ENCODE data around the gene S1PR4. TPM values are rescaled to one million over a fixed set of nuclear protein-coding genes. Genes with fewer than 3 reads are reported as not detected.

S1PR4 gene
- total RNA-seq, 3 donors from 2014 or later: 0.38 to 2.5 (median 0.82) TPM

DNA sequence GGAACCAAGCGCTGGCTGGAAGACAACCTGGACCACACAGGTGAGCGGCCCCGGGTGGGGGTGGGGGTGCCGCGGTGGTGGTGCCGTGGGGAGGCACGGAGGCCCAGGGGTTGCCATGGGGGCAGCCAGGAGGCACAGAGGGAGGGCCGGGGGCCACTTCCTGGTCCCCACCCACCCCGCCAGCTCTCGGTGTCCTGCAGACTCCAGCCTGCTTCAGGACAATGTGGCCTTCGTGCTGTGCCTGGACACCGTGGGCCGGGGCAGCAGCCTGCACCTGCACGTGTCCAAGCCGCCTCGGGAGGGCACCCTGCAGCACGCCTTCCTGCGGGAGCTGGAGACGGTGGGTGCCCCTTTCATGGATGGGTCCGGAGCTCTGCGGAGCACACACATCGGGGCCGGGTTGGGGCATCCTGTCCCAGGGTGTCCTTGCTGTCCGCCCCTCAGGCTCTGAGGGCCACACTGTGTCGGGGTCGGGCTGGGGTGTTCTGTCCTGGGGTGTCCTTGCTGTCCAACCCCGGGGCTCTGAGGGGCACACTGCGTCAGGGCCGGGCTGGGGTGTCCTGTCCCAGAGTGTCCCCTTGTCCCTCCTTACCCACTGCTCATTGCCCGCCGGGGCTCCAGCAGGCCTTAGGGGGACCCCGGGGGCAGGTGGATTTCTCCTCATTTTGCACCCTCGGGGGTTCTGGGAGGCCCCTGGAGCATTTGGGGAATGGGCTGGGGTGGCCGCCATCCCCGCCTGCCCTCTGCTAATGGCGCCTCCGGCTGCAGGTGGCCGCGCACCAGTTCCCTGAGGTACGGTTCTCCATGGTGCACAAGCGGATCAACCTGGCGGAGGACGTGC, 25.5 kb downstream of the S1PR4 start:
- intact Hi-C loops (cut with DNase I, micrococcal nuclease): no loop called here
- Histone ChIP-seq H3K36me3 (ENCODE audit: low read depth) (no peaks in the 10 kb centered on the region), H3K4me1 (ENCODE audit: low read depth) (no peaks in the 10 kb centered on the region), H3K9me3 (no peaks in the 10 kb centered on the region), H3K4me3 (no peak overlapping the region)
- ATAC-seq: no peak
- TF ChIP-seq, protein P1, sequence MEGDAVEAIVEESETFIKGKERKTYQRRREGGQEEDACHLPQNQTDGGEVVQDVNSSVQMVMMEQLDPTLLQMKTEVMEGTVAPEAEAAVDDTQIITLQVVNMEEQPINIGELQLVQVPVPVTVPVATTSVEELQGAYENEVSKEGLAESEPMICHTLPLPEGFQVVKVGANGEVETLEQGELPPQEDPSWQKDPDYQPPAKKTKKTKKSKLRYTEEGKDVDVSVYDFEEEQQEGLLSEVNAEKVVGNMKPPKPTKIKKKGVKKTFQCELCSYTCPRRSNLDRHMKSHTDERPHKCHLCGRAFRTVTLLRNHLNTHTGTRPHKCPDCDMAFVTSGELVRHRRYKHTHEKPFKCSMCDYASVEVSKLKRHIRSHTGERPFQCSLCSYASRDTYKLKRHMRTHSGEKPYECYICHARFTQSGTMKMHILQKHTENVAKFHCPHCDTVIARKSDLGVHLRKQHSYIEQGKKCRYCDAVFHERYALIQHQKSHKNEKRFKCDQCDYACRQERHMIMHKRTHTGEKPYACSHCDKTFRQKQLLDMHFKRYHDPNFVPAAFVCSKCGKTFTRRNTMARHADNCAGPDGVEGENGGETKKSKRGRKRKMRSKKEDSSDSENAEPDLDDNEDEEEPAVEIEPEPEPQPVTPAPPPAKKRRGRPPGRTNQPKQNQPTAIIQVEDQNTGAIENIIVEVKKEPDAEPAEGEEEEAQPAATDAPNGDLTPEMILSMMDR (IDR thresholded peaks at IDR 0.05): no peak
- DNase-seq: no peak

DNA sequence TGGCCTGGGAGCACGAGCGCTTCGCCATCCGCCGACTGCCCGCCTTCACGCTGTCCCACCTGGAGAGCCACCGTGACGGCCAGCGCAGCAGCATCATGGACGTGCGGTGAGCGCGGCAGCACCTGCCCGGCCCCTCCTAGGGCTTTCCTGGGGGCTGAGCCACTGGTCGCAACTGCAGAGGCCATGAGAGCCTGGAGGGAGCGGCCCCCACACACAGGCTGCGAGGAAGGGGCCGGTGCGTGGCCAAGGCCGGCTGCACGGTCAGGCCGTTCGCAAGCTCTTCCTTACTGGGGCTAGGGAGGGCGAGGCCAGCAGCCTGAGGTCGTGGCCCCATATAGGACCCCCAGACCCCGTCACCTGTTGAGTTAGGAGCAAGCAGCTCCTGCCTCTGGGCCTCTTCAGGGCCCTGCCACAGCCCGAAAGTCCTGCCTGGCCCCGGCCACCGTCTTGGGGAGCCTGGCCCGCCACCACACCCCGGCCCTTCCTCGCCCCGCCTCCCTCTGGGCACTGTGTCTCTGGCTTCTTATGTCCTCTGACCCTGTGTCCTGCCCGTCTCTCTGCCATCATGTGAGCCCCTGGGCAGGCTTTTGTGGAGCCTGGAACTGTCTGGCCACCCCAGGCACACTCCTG, 26.2 kb downstream of the S1PR4 start:
- Histone ChIP-seq H3K9me3 (no peaks in the 10 kb centered on the region), H3K4me3 (no peak overlapping the region), H3K36me3 (ENCODE audit: low read depth) (no peaks in the 10 kb centered on the region), H3K4me1 (ENCODE audit: low read depth) (no peaks in the 10 kb centered on the region)
- intact Hi-C loops (cut with DNase I, micrococcal nuclease): no loop called here
- TF ChIP-seq, protein P1 (IDR thresholded peaks at IDR 0.05): no peak
- DNase-seq: no peak
- ATAC-seq: no peak

DNA sequence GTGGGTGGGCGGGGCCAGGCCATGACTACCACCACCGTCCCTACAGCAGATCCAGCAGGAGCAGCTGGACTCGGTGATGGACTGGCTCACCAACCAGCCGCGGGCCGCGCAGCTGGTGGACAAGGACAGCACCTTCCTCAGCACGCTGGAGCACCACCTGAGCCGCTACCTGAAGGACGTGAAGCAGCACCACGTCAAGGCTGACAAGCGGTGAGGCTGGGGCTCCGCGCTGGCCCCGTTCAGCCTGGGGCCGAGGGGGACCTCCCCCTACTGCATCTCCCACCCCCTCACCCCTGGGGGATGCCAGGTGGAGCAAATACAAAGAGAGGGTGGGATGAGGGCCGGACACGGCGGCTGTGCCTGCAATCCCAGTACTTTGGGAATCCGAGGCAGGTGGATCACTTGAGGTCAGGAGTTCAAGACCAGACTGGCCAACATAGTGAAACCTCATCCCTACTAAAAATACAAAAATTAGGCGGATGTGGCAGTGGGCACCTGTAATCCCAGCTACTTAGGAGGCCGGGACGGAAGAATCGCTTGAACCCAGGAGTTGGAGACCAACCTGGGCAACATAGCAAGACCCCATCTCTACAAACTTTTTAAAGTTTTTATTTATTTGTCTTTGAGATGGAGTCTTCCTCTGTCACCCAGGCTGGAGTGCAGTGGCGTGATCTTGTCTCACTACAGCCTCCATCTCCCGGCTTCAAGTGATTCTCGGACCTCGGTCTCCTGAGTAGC, 27.8 kb downstream of the S1PR4 start:
- Histone ChIP-seq H3K4me3 (no peak overlapping the region), H3K36me3 (ENCODE audit: low read depth) (no peaks in the 10 kb centered on the region), H3K4me1 (ENCODE audit: low read depth) (no peaks in the 10 kb centered on the region), H3K9me3 (no peaks in the 10 kb centered on the region)
- DNase-seq (no peak), ATAC-seq (no peak)
- TF ChIP-seq, protein P1 (IDR thresholded peaks at IDR 0.05): no peak
- intact Hi-C loops (cut with DNase I, micrococcal nuclease): no loop called here

DNA sequence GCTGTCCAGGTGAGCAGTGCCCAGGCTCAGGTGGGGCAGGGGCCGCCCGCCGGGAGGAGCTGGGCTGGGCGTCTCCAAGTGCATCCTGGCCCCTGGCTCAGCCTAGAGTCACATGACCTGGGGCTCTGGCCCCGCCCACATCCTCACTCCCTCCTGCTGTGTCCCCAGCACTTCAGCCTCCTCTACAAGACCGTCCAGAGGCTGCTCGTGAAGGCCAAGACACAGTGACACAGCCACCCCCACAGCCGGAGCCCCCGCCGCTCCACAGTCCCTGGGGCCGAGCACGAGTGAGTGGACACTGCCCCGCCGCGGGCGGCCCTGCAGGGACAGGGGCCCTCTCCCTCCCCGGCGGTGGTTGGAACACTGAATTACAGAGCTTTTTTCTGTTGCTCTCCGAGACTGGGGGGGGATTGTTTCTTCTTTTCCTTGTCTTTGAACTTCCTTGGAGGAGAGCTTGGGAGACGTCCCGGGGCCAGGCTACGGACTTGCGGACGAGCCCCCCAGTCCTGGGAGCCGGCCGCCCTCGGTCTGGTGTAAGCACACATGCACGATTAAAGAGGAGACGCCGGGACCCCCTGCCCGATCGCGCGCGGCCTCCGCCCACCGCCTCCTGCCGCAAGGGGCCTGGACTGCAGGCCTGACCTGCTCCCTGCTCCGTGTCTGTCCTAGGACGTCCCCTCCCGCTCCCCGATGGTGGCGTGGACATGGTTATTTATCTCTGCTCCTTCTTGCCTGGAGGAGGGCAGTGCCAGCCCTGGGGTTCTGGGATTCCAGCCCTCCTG, 29.1 kb downstream of the S1PR4 start:
- no peaks in the 10 kb centered on the region for H3K36me3 ChIP-seq (ENCODE audit: low read depth)
- TF ChIP-seq, protein P1 (IDR thresholded peaks at IDR 0.05): no peak

More for the DNA sequence above, 29.1 kb downstream of the S1PR4 start:
- H3K4me3 ChIP-seq: no peak overlapping the region
- H3K4me1 ChIP-seq (ENCODE audit: low read depth): no peaks in the 10 kb centered on the region
- ATAC-seq (no peak), DNase-seq (no peak)
- H3K9me3 ChIP-seq: no peaks in the 10 kb centered on the region
- intact Hi-C loops (cut with DNase I, micrococcal nuclease): no loop called here

Measured in mucosa of descending colon (tissue), 3 donors.